ENCODE measurements around the gene HORMAD2. TPM values are rescaled to one million over a fixed set of nuclear protein-coding genes. Genes with fewer than 3 reads are reported as not detected.

HORMAD2 gene
- total and polyA plus RNA-seq, 4 donors, result 0.02 to 0.46 TPM; not detected in 2

GRCh38 chr22:30033137-30033536 is 47.1 kb upstream of the HORMAD2 start:
- DNase-seq (no peak), ATAC-seq (ENCODE audit: insufficient read depth, low FRiP score) (no peak)
- H3K27ac ChIP-seq (ENCODE audit: low read depth in 1 of 2, low read length in 1 of 2), result no peak overlapping the region
- no peaks in the 10 kb centered on the region for H3K27me3 ChIP-seq (ENCODE audit: control insufficient read depth in 3 of 3, insufficient read depth in 3 of 3, low read length in 2 of 3)
- no peak overlapping the region for H3K4me3 ChIP-seq
- TF ChIP-seq CTCF (IDR thresholded peaks at IDR 0.05; ENCODE audit: control extremely low read depth, extremely low read depth), result no peak
- WGBS, 2 donors, result 52 to 74% methylated on average over 4 of the region's 4 CpGs
- H3K9ac ChIP-seq (ENCODE audit: insufficient read depth in 1 of 2, low read length in 2 of 2), result no peak overlapping the region
- peaks cover 0 to 8% (median 4%) of the 10 kb centered on the region in 4 donors for H3K36me3 ChIP-seq (ENCODE audit: control insufficient read depth in 4 of 4, insufficient read depth in 4 of 4, low read length in 4 of 4)
- H3K4me1 ChIP-seq (ENCODE audit: control insufficient read depth in 5 of 5, insufficient read depth in 5 of 5, low read length in 5 of 5), result peaks cover 0 to 3% (median 0%) of the 10 kb centered on the region in 5 donors
- H3K9me3 ChIP-seq (ENCODE audit: control insufficient read depth in 4 of 4, insufficient read depth in 3 of 4, low read length in 3 of 4), result no peaks in the 10 kb centered on the region

DNA sequence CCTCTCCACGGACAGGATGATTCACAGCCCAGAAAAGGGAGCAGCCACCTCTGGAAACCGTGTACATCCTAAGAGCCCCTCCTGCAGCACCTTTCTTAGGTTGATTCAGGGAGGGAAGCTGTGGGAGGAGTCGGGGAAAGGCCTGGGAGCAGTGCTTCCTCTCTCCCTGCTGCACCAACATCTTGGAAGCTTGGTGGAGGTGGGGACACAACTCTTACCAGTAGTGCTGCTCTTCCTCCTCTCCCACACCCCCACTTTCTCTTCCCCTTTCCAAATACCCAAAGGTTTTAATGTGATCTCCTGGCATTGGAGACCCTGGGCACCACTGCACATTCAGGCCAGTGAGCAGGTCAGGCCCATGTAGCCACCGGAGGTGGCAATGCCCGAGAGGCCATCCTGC is 46.4 kb upstream of the HORMAD2 start:
- Histone ChIP-seq H3K36me3 (ENCODE audit: control insufficient read depth in 4 of 4, insufficient read depth in 4 of 4, low read length in 4 of 4) (peaks cover 0 to 1% (median under 1%) of the 10 kb centered on the region in 4 donors), H3K9ac (ENCODE audit: insufficient read depth in 1 of 2, low read length in 2 of 2) (no peak overlapping the region), H3K4me3 (no peak overlapping the region), H3K4me1 (ENCODE audit: control insufficient read depth in 5 of 5, insufficient read depth in 5 of 5, low read length in 5 of 5) (peaks cover 0 to 4% (median 0%) of the 10 kb centered on the region in 5 donors), H3K9me3 (ENCODE audit: control insufficient read depth in 4 of 4, insufficient read depth in 3 of 4, low read length in 3 of 4) (no peaks in the 10 kb centered on the region), H3K27me3 (ENCODE audit: control insufficient read depth in 3 of 3, insufficient read depth in 3 of 3, low read length in 2 of 3) (no peaks in the 10 kb centered on the region), H3K27ac (ENCODE audit: low read depth in 1 of 2, low read length in 1 of 2) (no peak overlapping the region)
- DNase-seq (no peak), ATAC-seq (ENCODE audit: insufficient read depth, low FRiP score) (no peak)
- 65 to 68% methylated on average over 5 of the region's 5 CpGs for WGBS, 2 donors
- no peak for TF ChIP-seq CTCF (IDR thresholded peaks at IDR 0.05; ENCODE audit: control extremely low read depth, extremely low read depth)

DNA sequence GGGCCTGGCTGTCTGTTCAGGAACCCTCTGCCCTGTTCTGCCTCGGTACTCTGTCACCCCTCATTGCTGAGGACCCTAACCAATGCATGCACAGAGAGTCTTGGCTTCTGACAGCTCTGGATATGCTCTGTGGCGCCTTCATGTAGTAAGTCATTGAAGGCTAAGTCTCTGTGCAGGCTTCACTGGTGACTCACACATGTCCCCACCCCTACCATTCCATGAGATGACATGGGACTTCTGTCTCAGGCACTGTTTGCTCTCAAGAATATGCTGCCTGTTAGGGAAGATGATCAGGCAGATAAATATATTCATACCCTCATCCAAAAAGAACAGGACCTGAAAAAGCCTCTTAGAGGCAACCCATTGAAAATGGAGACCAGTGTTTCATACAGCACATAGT is 43.6 kb upstream of the HORMAD2 start:
- Histone ChIP-seq H3K4me1 (ENCODE audit: control insufficient read depth in 5 of 5, insufficient read depth in 5 of 5, low read length in 5 of 5) (peaks cover 0 to 4% (median 0%) of the 10 kb centered on the region in 5 donors), H3K9me3 (ENCODE audit: control insufficient read depth in 4 of 4, insufficient read depth in 3 of 4, low read length in 3 of 4) (no peaks in the 10 kb centered on the region), H3K9ac (ENCODE audit: insufficient read depth in 1 of 2, low read length in 2 of 2) (no peak overlapping the region), H3K27ac (ENCODE audit: low read depth in 1 of 2, low read length in 1 of 2) (no peak overlapping the region), H3K27me3 (ENCODE audit: control insufficient read depth in 3 of 3, insufficient read depth in 3 of 3, low read length in 2 of 3) (no peaks in the 10 kb centered on the region), H3K4me3 (no peak overlapping the region), H3K36me3 (ENCODE audit: control insufficient read depth in 4 of 4, insufficient read depth in 4 of 4, low read length in 4 of 4) (no peaks in the 10 kb centered on the region)
- 93 to 97% methylated on average over 2 of the region's 2 CpGs for WGBS, 2 donors
- TF ChIP-seq CTCF (IDR thresholded peaks at IDR 0.05; ENCODE audit: control extremely low read depth, extremely low read depth), result no peak
- DNase-seq (no peak), ATAC-seq (ENCODE audit: insufficient read depth, low FRiP score) (no peak)

- no peak for TF ChIP-seq CTCF (IDR thresholded peaks at IDR 0.05; ENCODE audit: control extremely low read depth, extremely low read depth)
- Histone ChIP-seq H3K36me3 (ENCODE audit: control insufficient read depth in 4 of 4, insufficient read depth in 4 of 4, low read length in 4 of 4) (no peaks in the 10 kb centered on the region), H3K27me3 (ENCODE audit: control insufficient read depth in 3 of 3, insufficient read depth in 3 of 3, low read length in 2 of 3) (no peaks in the 10 kb centered on the region), H3K9me3 (ENCODE audit: control insufficient read depth in 4 of 4, insufficient read depth in 3 of 4, low read length in 3 of 4) (no peaks in the 10 kb centered on the region), H3K9ac (ENCODE audit: insufficient read depth in 1 of 2, low read length in 2 of 2) (no peak overlapping the region), H3K4me1 (ENCODE audit: control insufficient read depth in 5 of 5, insufficient read depth in 5 of 5, low read length in 5 of 5) (peaks cover 0 to 4% (median 0%) of the 10 kb centered on the region in 5 donors), H3K4me3 (no peak overlapping the region), H3K27ac (ENCODE audit: low read depth in 1 of 2, low read length in 1 of 2) (no peak overlapping the region)
- DNase-seq, result peak in 2 of 3 donors; percentile 22
- ATAC-seq (ENCODE audit: insufficient read depth, low FRiP score), result no peak
- WGBS, 2 donors, result 55 to 65% methylated on average over 3 of the region's 3 CpGs
These were observed 42.0 kb upstream of the HORMAD2 start for GRCh38 chr22:30038219-30038618.
